HepG2 (cell line): Measurements from ENCODE around the gene INHBB. TPM values are rescaled to one million over a fixed set of nuclear protein-coding genes. Genes with fewer than 3 reads are reported as not detected.

ENCODE experiments used
- ATAC-seq: fragments of 200-7000 bp; cut with Tn5 transposase; 3 replicates; pipeline ENCODE4 v1.9.1; 2020; ENCODE audit warnings: mild to moderate bottlenecking, moderate library complexity
- BruUV-seq: library from RNA; stranded (reverse); fragments of 400-500 nt; replicated peaks from 2 replicates; lab custom pipeline; 2021; lab: Mats Ljungman, UMichigan
- CTCF ChIA-PET: fragments of 300-600 bp; formaldehyde crosslinking; extraction: SDS; loops from one replicate; lab custom pipeline; 2021; ENCODE audit warnings: low total read pairs, inconsistent platforms, low intra/inter-chr PET ratio; lab: Yijun Ruan, JAX
- POLR2A ChIA-PET: fragments of 350-600 bp; sonication (Branson Sonifier 250); formaldehyde crosslinking; loops from one replicate; lab custom pipeline; 2020; ENCODE audit warnings: antibody characterized with exemption, inconsistent platforms; lab: Yijun Ruan, JAX
- DNase-seq: peaks from one replicate; pipeline ENCODE4 v3.0.0-alpha.2; 2015; ENCODE audit warnings: low spot score
- FAIRE-seq: peaks from 3 replicates; lab custom pipeline; 2011; peaks lifted over from hg19 to GRCh38; lab: Jason Lieb, UNC
- H2AFZ ChIP-seq: one replicate; pipeline ENCODE4 v1.6.1; 2011; ENCODE audit warnings: low read length, inconsistent platforms
- H3K27ac ChIP-seq: fragments of 300-600 bp; 3 replicates; pipeline ENCODE4 v1.8.0; 2011; ENCODE audit warnings: mixed run types, mild to moderate bottlenecking, mixed read lengths, low read length, inconsistent platforms; ENCODE audit not compliant: insufficient read depth; ENCODE audit errors: extremely low read length
- H3K27me3 ChIP-seq, 2 experiments: fragments of 200-600 bp in 1 of 2; 2 replicates in 1 of 2; 3 replicates in 1 of 2; pipeline versions ENCODE4 v1.6.0 to v1.8.0; 2011; ENCODE audit warnings: low read length in 2 of 2, mild to moderate bottlenecking in 2 of 2, moderate library complexity in 2 of 2, inconsistent platforms in 1 of 2; ENCODE audit not compliant: insufficient read depth in 2 of 2, control insufficient read depth in 1 of 2
- H3K36me3 ChIP-seq, 2 experiments: fragments of 200-600 bp in 1 of 2; replicated peaks in 1 of 2; 2 replicates in 1 of 2; 3 replicates in 1 of 2; pipeline versions ENCODE4 v1.5.1 to v1.8.0; 2011; ENCODE audit warnings: low read length in 2 of 2, inconsistent platforms in 1 of 2; ENCODE audit not compliant: insufficient read depth in 2 of 2, control insufficient read depth in 1 of 2
- H3K4me1 ChIP-seq: 2 replicates; pipeline ENCODE4 v1.5.1; 2012; ENCODE audit warnings: low read length, inconsistent platforms; ENCODE audit not compliant: insufficient read depth
- H3K4me2 ChIP-seq: 2 replicates; pipeline ENCODE4 v1.6.0; 2011; ENCODE audit warnings: low read depth, low read length, inconsistent platforms
- H3K4me3 ChIP-seq, 3 experiments: fragments of 200-600 bp in 1 of 3; sonication (generic), shearing (Covaris generic) in 1 of 3; replicated peaks in 1 of 3; 2 replicates each; pipeline ENCODE4 v1.5.1; 2011 to 2016; ENCODE audit warnings: low read length in 3 of 3, inconsistent platforms in 2 of 3, low read depth in 2 of 3, mild to moderate bottlenecking in 2 of 3, control low read depth in 1 of 3, mixed read lengths in 1 of 3; ENCODE audit not compliant: insufficient read depth in 1 of 3
- H3K79me2 ChIP-seq: one replicate; pipeline ENCODE4 v1.6.1; 2011; ENCODE audit warnings: low read length, inconsistent platforms; ENCODE audit not compliant: insufficient read depth
- H3K9ac ChIP-seq: 2 replicates; pipeline ENCODE4 v1.6.0; 2011; ENCODE audit warnings: mild to moderate bottlenecking, low read depth, low read length, inconsistent platforms; ENCODE audit not compliant: insufficient read depth
- H3K9me3 ChIP-seq: 2 replicates; pipeline ENCODE4 v1.5.1; 2012; ENCODE audit warnings: mild to moderate bottlenecking, low read length
- H4K20me1 ChIP-seq: 2 replicates; pipeline ENCODE4 v1.6.0; 2011; ENCODE audit warnings: inconsistent platforms, mild to moderate bottlenecking, low read length, moderate library complexity; ENCODE audit not compliant: insufficient read depth
- CAMTA2 ChIP-seq: sonication (generic); formaldehyde crosslinking; IDR thresholded peaks from 2 replicates; pipeline ENCODE4 v1.4.0; 2020; ENCODE audit warnings: mild to moderate bottlenecking, missing genetic modification reagents, borderline replicate concordance
- ETV5 ChIP-seq: IDR thresholded peaks from 2 replicates; pipeline ENCODE4 v1.6.1; 2018; ENCODE audit warnings: missing biosample characterization, missing genetic modification reagents, inconsistent platforms, borderline replicate concordance
- FLYWCH1 ChIP-seq: sonication (generic); formaldehyde crosslinking; IDR thresholded peaks from 2 replicates; pipeline ENCODE4 v1.8.1; 2023; ENCODE audit warnings: mild to moderate bottlenecking, missing genetic modification reagents
- GTF3A ChIP-seq: sonication (generic); formaldehyde crosslinking; conservative IDR thresholded peaks from 2 replicates; pipeline ENCODE4 v1.4.0; 2020; ENCODE audit warnings: mild to moderate bottlenecking, missing genetic modification reagents
- JUN ChIP-seq: sonication (generic); formaldehyde crosslinking; IDR thresholded peaks from 2 replicates; pipeline ENCODE4 v1.4.0; 2020; ENCODE audit warnings: mild to moderate bottlenecking, missing genetic modification reagents
- KMT2A ChIP-seq: sonication (generic); formaldehyde crosslinking; IDR thresholded peaks from 2 replicates; pipeline ENCODE4 v1.4.0; 2020; ENCODE audit warnings: missing genetic modification reagents
- SOX13 ChIP-seq, 3 experiments: fragments of 450-650 bp in 1 of 3; sonication (generic) in 1 of 3; formaldehyde crosslinking in 1 of 3; IDR thresholded peaks in 2 of 3; conservative IDR thresholded peaks in 1 of 3; 2 replicates each; pipeline versions ENCODE4 v1.5.0 to v1.6.1; 2016 to 2020; ENCODE audit warnings: antibody characterized with exemption in 1 of 3, mild to moderate bottlenecking in 1 of 3, missing compliant biosample characterization in 1 of 3, missing genetic modification reagents in 1 of 3, moderate library complexity in 1 of 3
- SRF ChIP-seq: IDR thresholded peaks from 2 replicates; pipeline ENCODE4 v1.6.1; 2011; ENCODE audit warnings: mild to moderate bottlenecking, low read depth, low read length, moderate library complexity
- TCF7 ChIP-seq: sonication (generic); IDR thresholded peaks from 2 replicates; pipeline ENCODE4 v1.6.1; 2016; ENCODE audit warnings: antibody characterized with exemption, low read depth
- ZKSCAN8 ChIP-seq: IDR thresholded peaks from 2 replicates; pipeline ENCODE4 v1.6.1; 2016; ENCODE audit warnings: borderline replicate concordance, missing genetic modification reagents, missing compliant biosample characterization
- ZNF83 ChIP-seq: sonication (generic); formaldehyde crosslinking; IDR thresholded peaks from 2 replicates; pipeline ENCODE4 v1.4.0; 2020; ENCODE audit warnings: missing genetic modification reagents, mild to moderate bottlenecking, borderline replicate concordance
- WGBS: methylation state at CpG from one replicate; pipeline ENCODE4 v1.1.6; 2017; ENCODE audit warnings: low lambda C conversion rate; 5-methylcytosine and 5-hydroxymethylcytosine counted together
- in situ Hi-C: cut with HindIII; loops from 2 replicates; pipeline ENCODE4 v1.10.0; 2017; ENCODE audit warnings: low pct_unique_long_range_greater_than_20kb; ENCODE audit not compliant: extremely low pct_ligation_motif_present
- intact Hi-C: fragments of 100-400 bp; cut with micrococcal nuclease; formaldehyde crosslinking; loops from one replicate; pipeline ENCODE4 v1.10.0; 2022; ENCODE audit not compliant: unreplicated experiment
- polyA plus RNA-seq, 8 experiments: library from polyadenylated mRNA; depleted of rRNA in 3 of 8; stranded (reverse) in 7 of 8; unstranded in 1 of 8; fragments of >200 nt; fragmentation: Illumina TruSeq in 4 of 8; extraction: Trizol in 4 of 8; gene quantifications; 2 replicates each; pipeline versions ENCODE4 v1.2.1 to v1.2.3, GENCODE V29; 2011 to 2016; ENCODE audit warnings: low read depth in 4 of 8, missing spikeins in 1 of 8, mixed read lengths in 1 of 8; ENCODE audit not compliant: insufficient read depth in 1 of 8
- total RNA-seq, 5 experiments: library from RNA; depleted of rRNA; stranded (reverse); fragments of >200 nt; fragmentation: Illumina TruSeq; extraction: Trizol; gene quantifications; 2 replicates each; pipeline ENCODE4 v1.2.3, GENCODE V29; 2016; ENCODE audit warnings: low read depth in 1 of 5
- TF ChIP-seq, protein P1 (sequence below): sonication (generic); formaldehyde crosslinking; IDR thresholded peaks from 2 replicates; pipeline ENCODE4 v1.4.0; 2020; ENCODE audit warnings: missing genetic modification reagents, borderline replicate concordance
- TF ChIP-seq, protein P2 (sequence below): sonication (generic); formaldehyde crosslinking; IDR thresholded peaks from 2 replicates; pipeline ENCODE4 v1.4.0; 2020; ENCODE audit warnings: missing genetic modification reagents
- TF ChIP-seq, protein P3 (sequence below): sonication (generic); formaldehyde crosslinking; IDR thresholded peaks from 2 replicates; pipeline ENCODE4 v1.4.0; 2020; ENCODE audit warnings: missing genetic modification reagents

Gene INHBB
- total and polyA plus RNA-seq, 2 of the 13 experiments (the other 11 are each of a cell fraction or from before 2014, with no cell fraction given) = 0.20 to 1.7 TPM

DNA sequence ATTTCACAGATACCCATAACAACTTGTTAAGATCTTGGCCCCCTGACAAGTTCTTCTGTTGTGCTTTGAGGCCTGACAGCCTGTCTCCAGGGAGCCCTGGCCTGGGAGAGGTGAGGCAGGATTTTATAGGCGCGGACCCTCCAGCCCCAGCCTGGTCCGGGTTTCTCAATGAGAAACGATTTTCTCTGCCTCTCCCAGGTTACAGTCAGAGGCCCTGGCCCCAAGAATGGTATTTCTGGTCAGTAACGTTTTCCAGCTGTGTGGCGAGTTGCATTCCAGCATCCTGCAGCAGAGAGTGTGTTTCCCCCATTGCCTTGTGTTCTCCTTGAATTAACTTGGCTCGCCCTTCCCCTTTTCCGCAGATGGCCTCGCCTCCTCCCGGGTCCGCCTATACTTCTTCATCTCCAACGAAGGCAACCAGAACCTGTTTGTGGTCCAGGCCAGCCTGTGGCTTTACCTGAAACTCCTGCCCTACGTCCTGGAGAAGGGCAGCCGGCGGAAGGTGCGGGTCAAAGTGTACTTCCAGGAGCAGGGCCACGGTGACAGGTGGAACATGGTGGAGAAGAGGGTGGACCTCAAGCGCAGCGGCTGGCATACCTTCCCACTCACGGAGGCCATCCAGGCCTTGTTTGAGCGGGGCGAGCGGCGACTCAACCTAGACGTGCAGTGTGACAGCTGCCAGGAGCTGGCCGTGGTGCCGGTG is 3.0 kb downstream of the INHBB start:
- FAIRE-seq (no peak), DNase-seq (no peak), ATAC-seq (no peak; the same call in 2 of the 3 replicates)
- no peaks in the 10 kb centered on the region for H3K9me3 ChIP-seq
- peaks cover 3% of the 10 kb centered on the region; the same call in 1 of the 2 replicates for H4K20me1 ChIP-seq
- no peak overlapping the region for H3K9ac ChIP-seq
- no peaks in the 10 kb centered on the region for H3K79me2 ChIP-seq
- intact Hi-C loops = loop anchor here (1.0 kb wide), 1 partner anchor 88 kb away; no protein-coding TSS in a partner anchor
- no TSS peak for BruUV-seq
- in situ Hi-C loops = loop anchor here (5.0 to 10.0 kb wide), 2 partner anchors 48 to 166 kb away; no protein-coding TSS in a partner anchor
- peaks cover 17 to 82% of the 10 kb centered on the region in 2 experiments; a peak in 4 of 5 replicates for H3K27me3 ChIP-seq
- POLR2A ChIA-PET = interaction anchor here (1.8 kb wide), 1 partner anchor 117 kb away, joined by 9 read pairs; no protein-coding TSS in a partner anchor
- H3K4me3 ChIP-seq = no peak overlapping the region
- 77% methylated on average over 27 of the region's 27 CpGs for WGBS
- H3K4me2 ChIP-seq = no peak overlapping the region
- no peak overlapping the region for H2AFZ ChIP-seq
- H3K36me3 ChIP-seq = no peaks in the 10 kb centered on the region
- CTCF ChIA-PET = no interaction called here
- H3K27ac ChIP-seq = no peak overlapping the region
- H3K4me1 ChIP-seq = peaks cover 27% of the 10 kb centered on the region
- TF ChIP-seq, protein P1, sequence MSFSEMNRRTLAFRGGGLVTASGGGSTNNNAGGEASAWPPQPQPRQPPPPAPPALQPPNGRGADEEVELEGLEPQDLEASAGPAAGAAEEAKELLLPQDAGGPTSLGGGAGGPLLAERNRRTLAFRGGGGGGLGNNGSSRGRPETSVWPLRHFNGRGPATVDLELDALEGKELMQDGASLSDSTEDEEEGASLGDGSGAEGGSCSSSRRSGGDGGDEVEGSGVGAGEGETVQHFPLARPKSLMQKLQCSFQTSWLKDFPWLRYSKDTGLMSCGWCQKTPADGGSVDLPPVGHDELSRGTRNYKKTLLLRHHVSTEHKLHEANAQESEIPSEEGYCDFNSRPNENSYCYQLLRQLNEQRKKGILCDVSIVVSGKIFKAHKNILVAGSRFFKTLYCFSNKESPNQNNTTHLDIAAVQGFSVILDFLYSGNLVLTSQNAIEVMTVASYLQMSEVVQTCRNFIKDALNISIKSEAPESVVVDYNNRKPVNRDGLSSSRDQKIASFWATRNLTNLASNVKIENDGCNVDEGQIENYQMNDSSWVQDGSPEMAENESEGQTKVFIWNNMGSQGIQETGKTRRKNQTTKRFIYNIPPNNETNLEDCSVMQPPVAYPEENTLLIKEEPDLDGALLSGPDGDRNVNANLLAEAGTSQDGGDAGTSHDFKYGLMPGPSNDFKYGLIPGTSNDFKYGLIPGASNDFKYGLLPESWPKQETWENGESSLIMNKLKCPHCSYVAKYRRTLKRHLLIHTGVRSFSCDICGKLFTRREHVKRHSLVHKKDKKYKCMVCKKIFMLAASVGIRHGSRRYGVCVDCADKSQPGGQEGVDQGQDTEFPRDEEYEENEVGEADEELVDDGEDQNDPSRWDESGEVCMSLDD (CRISPR knock-in tag) = no peak
- no peak for TF ChIP-seq FLYWCH1 (CRISPR knock-in tag)
- TF ChIP-seq TCF7 = no peak
- no peak for TF ChIP-seq JUN (CRISPR knock-in tag)
- TF ChIP-seq, protein P2, sequence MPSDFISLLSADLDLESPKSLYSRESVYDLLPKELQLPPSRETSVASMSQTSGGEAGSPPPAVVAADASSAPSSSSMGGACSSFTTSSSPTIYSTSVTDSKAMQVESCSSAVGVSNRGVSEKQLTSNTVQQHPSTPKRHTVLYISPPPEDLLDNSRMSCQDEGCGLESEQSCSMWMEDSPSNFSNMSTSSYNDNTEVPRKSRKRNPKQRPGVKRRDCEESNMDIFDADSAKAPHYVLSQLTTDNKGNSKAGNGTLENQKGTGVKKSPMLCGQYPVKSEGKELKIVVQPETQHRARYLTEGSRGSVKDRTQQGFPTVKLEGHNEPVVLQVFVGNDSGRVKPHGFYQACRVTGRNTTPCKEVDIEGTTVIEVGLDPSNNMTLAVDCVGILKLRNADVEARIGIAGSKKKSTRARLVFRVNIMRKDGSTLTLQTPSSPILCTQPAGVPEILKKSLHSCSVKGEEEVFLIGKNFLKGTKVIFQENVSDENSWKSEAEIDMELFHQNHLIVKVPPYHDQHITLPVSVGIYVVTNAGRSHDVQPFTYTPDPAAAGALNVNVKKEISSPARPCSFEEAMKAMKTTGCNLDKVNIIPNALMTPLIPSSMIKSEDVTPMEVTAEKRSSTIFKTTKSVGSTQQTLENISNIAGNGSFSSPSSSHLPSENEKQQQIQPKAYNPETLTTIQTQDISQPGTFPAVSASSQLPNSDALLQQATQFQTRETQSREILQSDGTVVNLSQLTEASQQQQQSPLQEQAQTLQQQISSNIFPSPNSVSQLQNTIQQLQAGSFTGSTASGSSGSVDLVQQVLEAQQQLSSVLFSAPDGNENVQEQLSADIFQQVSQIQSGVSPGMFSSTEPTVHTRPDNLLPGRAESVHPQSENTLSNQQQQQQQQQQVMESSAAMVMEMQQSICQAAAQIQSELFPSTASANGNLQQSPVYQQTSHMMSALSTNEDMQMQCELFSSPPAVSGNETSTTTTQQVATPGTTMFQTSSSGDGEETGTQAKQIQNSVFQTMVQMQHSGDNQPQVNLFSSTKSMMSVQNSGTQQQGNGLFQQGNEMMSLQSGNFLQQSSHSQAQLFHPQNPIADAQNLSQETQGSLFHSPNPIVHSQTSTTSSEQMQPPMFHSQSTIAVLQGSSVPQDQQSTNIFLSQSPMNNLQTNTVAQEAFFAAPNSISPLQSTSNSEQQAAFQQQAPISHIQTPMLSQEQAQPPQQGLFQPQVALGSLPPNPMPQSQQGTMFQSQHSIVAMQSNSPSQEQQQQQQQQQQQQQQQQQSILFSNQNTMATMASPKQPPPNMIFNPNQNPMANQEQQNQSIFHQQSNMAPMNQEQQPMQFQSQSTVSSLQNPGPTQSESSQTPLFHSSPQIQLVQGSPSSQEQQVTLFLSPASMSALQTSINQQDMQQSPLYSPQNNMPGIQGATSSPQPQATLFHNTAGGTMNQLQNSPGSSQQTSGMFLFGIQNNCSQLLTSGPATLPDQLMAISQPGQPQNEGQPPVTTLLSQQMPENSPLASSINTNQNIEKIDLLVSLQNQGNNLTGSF = no peak
- TF ChIP-seq, protein P3, sequence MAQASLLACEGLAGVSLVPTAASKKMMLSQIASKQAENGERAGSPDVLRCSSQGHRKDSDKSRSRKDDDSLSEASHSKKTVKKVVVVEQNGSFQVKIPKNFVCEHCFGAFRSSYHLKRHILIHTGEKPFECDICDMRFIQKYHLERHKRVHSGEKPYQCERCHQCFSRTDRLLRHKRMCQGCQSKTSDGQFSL (CRISPR knock-in tag) = no peak
- TF ChIP-seq ZNF83 = no peak
- no peak for TF ChIP-seq KMT2A
- TF ChIP-seq GTF3A (CRISPR knock-in tag) = 0 out of 2 replicates have a peak, but pooled peaks have one; percentile 44
- TF ChIP-seq SOX13 (IDR thresholded peaks at IDR 0.05) = no peak
- TF ChIP-seq SOX13 (CRISPR knock-in tag; conservative IDR thresholded peaks at IDR 0.05 in 1 of 2, IDR thresholded peaks at IDR 0.05 in 1 of 2) = no peak
- TF ChIP-seq ETV5 (CRISPR knock-in tag) = no peak
- no peak for TF ChIP-seq ZKSCAN8 (CRISPR knock-in tag)
- no peak for TF ChIP-seq SRF
- TF ChIP-seq CAMTA2 (CRISPR knock-in tag) = no peak
